Liver (tissue), 9 donors: ENCODE data around the gene GLOD5. TPM values are rescaled to one million over a fixed set of nuclear protein-coding genes. Genes with fewer than 3 reads are reported as not detected.

Experiments used
- DNase-seq: peaks from one replicate; pipeline ENCODE4 v3.0.0-alpha.2; 2017; ENCODE audit warnings: low spot score
- H3K27ac ChIP-seq, 2 donors: one replicate each; pipeline ENCODE4 v1.7.0; 2013; ENCODE audit warnings: inconsistent platforms in 2 of 2, low read length in 2 of 2, control low read depth in 1 of 2, low read depth in 1 of 2, mild to moderate bottlenecking in 1 of 2
- H3K27me3 ChIP-seq, 4 donors: one replicate each; pipeline versions ENCODE4 v1.6.1 to v1.7.0; 2013; ENCODE audit warnings: low read length in 3 of 4, inconsistent platforms in 1 of 4, mild to moderate bottlenecking in 1 of 4, moderate library complexity in 1 of 4; ENCODE audit not compliant: control insufficient read depth in 4 of 4, insufficient read depth in 4 of 4
- H3K36me3 ChIP-seq, 4 donors: one replicate each; pipeline versions ENCODE4 v1.6.1 to v1.7.0; 2013; ENCODE audit warnings: low read length in 3 of 4, mild to moderate bottlenecking in 3 of 4, low read depth in 1 of 4, moderate library complexity in 1 of 4; ENCODE audit not compliant: control insufficient read depth in 4 of 4, insufficient read depth in 3 of 4
- H3K4me1 ChIP-seq, 4 donors: one replicate each; pipeline versions ENCODE4 v1.6.1 to v1.7.0; 2013; ENCODE audit warnings: low read length in 3 of 4, mild to moderate bottlenecking in 3 of 4, moderate library complexity in 1 of 4; ENCODE audit not compliant: control insufficient read depth in 4 of 4, insufficient read depth in 4 of 4
- H3K4me3 ChIP-seq, 3 donors: one replicate each; pipeline versions ENCODE4 v1.6.1 to v1.7.0; 2013; ENCODE audit warnings: low read length in 3 of 3, control low read depth in 1 of 3, low read depth in 1 of 3, mild to moderate bottlenecking in 1 of 3
- H3K9ac ChIP-seq, 2 donors: one replicate each; pipeline ENCODE4 v1.7.0; 2013; ENCODE audit warnings: low read length in 2 of 2, mild to moderate bottlenecking in 2 of 2, moderate library complexity in 2 of 2, control low read depth in 1 of 2, low read depth in 1 of 2
- H3K9me3 ChIP-seq, 4 donors: one replicate each; pipeline versions ENCODE4 v1.6.1 to v1.7.0; 2013; ENCODE audit warnings: low read length in 3 of 4; ENCODE audit not compliant: control insufficient read depth in 4 of 4
- ATF3 ChIP-seq: IDR thresholded peaks from 2 replicates; pipeline ENCODE4 v1.6.1; 2016; ENCODE audit warnings: antibody characterized with exemption
- CTCF ChIP-seq: fragments of 150-350 bp; IDR thresholded peaks from 2 replicates; pipeline ENCODE4 v1.5.1; 2017; ENCODE audit warnings: improper control_type of control experiment, low read depth, low read length; ENCODE audit not compliant: missing input control
- EGR1 ChIP-seq, 2 donors: IDR thresholded peaks; 2 replicates each; pipeline ENCODE4 v1.6.1; 2016 to 2018; ENCODE audit warnings: antibody characterized with exemption in 2 of 2, low read depth in 2 of 2
- FOXA1 ChIP-seq: IDR thresholded peaks from 2 replicates; pipeline ENCODE4 v1.6.1; 2016; ENCODE audit warnings: antibody characterized with exemption
- FOXA2 ChIP-seq: IDR thresholded peaks from 2 replicates; pipeline ENCODE4 v1.6.1; 2016; ENCODE audit warnings: antibody characterized with exemption
- GABPA ChIP-seq, 2 donors: IDR thresholded peaks in 1 of 2; conservative IDR thresholded peaks in 1 of 2; 2 replicates each; pipeline ENCODE4 v1.6.1; 2016; ENCODE audit warnings: antibody characterized with exemption in 2 of 2, mild to moderate bottlenecking in 1 of 2, moderate library complexity in 1 of 2
- HNF4A ChIP-seq, 2 donors: conservative IDR thresholded peaks; 2 replicates each; pipeline ENCODE4 v1.6.1; 2016; ENCODE audit warnings: antibody characterized with exemption in 2 of 2, mild to moderate bottlenecking in 2 of 2
- HNF4G ChIP-seq: IDR thresholded peaks from 2 replicates; pipeline ENCODE4 v1.6.1; 2016; ENCODE audit warnings: antibody characterized with exemption
- JUND ChIP-seq, 2 donors: IDR thresholded peaks; 2 replicates each; pipeline ENCODE4 v1.6.1; 2016; ENCODE audit warnings: antibody characterized with exemption in 2 of 2
- MAX ChIP-seq: IDR thresholded peaks from 2 replicates; pipeline ENCODE4 v1.6.1; 2016; ENCODE audit warnings: antibody characterized with exemption
- NR2F2 ChIP-seq: IDR thresholded peaks from 2 replicates; pipeline ENCODE4 v1.6.1; 2016; ENCODE audit warnings: antibody characterized with exemption
- RAD21 ChIP-seq, 2 donors: IDR thresholded peaks; 2 replicates each; pipeline ENCODE4 v1.6.1; 2016; ENCODE audit warnings: antibody characterized with exemption in 2 of 2, mild to moderate bottlenecking in 2 of 2
- REST ChIP-seq: IDR thresholded peaks from 2 replicates; pipeline ENCODE4 v1.6.1; 2016; ENCODE audit warnings: antibody characterized with exemption, mild to moderate bottlenecking
- RXRA ChIP-seq, 2 donors: IDR thresholded peaks; 2 replicates each; pipeline ENCODE4 v1.6.1; 2017 to 2018; ENCODE audit warnings: antibody characterized with exemption in 2 of 2, mild to moderate bottlenecking in 1 of 2
- SP1 ChIP-seq: IDR thresholded peaks from 2 replicates; pipeline ENCODE4 v1.6.1; 2018; ENCODE audit warnings: antibody characterized with exemption, mild to moderate bottlenecking
- TAF1 ChIP-seq: conservative IDR thresholded peaks from 2 replicates; pipeline ENCODE4 v1.6.1; 2016; ENCODE audit warnings: antibody characterized with exemption, mild to moderate bottlenecking
- YY1 ChIP-seq: IDR thresholded peaks from 2 replicates; pipeline ENCODE4 v1.6.1; 2016; ENCODE audit warnings: antibody characterized with exemption, mild to moderate bottlenecking
- ZBTB33 ChIP-seq: IDR thresholded peaks from 2 replicates; pipeline ENCODE4 v1.6.1; 2016; ENCODE audit warnings: antibody characterized with exemption
- WGBS: extraction: QIAGEN DNeasy Blood & Tissue Kit; methylation state at CpG from one replicate; pipeline ENCODE4 v1.1.7; 2013; 5-methylcytosine and 5-hydroxymethylcytosine counted together
- polyA plus RNA-seq, 2 donors: library from polyadenylated mRNA; stranded (reverse) in 1 of 2; unstranded in 1 of 2; fragments of 200-250 nt in 1 of 2; fragments of >200 nt in 1 of 2; fragmentation: Nextera tagmentation in 1 of 2; extraction: Ambion mirVana in 1 of 2; gene quantifications; one replicate each; pipeline versions ENCODE4 v1.2.1 to v1.2.3, GENCODE V29; 2013 to 2015
- total RNA-seq, 2 donors: library from RNA; depleted of rRNA; stranded (reverse); fragments of >200 nt; gene quantifications; one replicate each; pipeline ENCODE4 v1.2.3, GENCODE V29; 2014
- donor health status: healthy.
- donor health status: healthy.
- donor health status: healthy.
- donor health status: healthy.
- donor health status: healthy.

Gene GLOD5
- total and polyA plus RNA-seq, 4 donors, result 0.67 to 3.4 (median 2.1) TPM; not detected in 1

GRCh38 chrX:48715072-48715471 lies 46.5 kb upstream of the GLOD5 start:
- Histone ChIP-seq H3K4me1 (peaks cover 0 to 14% (median 6%) of the 10 kb centered on the region in 4 donors), H3K27ac (no peak overlapping the region), H3K36me3 (no peaks in the 10 kb centered on the region), H3K4me3 (no peak overlapping the region), H3K9me3 (no peaks in the 10 kb centered on the region), H3K27me3 (no peaks in the 10 kb centered on the region), H3K9ac (no peak overlapping the region)
- no peak for DNase-seq
- TF ChIP-seq EGR1 (IDR thresholded peaks at IDR 0.05; ENCODE audit: low read depth in 2 of 2) (no peak), FOXA1 (no peak), YY1 (no peak), MAX (no peak), REST (no peak), FOXA2 (no peak), NR2F2 (no peak), TAF1 (no peak), ATF3 (no peak), HNF4G (no peak), RXRA (IDR thresholded peaks at IDR 0.05) (no peak), JUND (IDR thresholded peaks at IDR 0.05) (no peak), CTCF (no peak), HNF4A (conservative IDR thresholded peaks at IDR 0.05) (no peak), RAD21 (IDR thresholded peaks at IDR 0.05) (no peak), GABPA (IDR thresholded peaks at IDR 0.05 in 1 of 2, conservative IDR thresholded peaks at IDR 0.05 in 1 of 2) (no peak), SP1 (no peak)
- WGBS, result 84% methylated on average over 2 of the region's 2 CpGs

GRCh38 chrX:48715876-48716502 lies 45.6 kb upstream of the GLOD5 start:
- H3K27ac ChIP-seq, result no peak overlapping the region
- H3K9ac ChIP-seq, result no peak overlapping the region
- H3K36me3 ChIP-seq, result no peaks in the 10 kb centered on the region
- H3K4me1 ChIP-seq, result peaks cover 0 to 14% (median 6%) of the 10 kb centered on the region in 4 donors
- H3K9me3 ChIP-seq, result no peaks in the 10 kb centered on the region
- TF ChIP-seq FOXA2, result no peak
- no peak for TF ChIP-seq HNF4A (conservative IDR thresholded peaks at IDR 0.05)
- TF ChIP-seq SP1, result no peak
- TF ChIP-seq ZBTB33, result no peak
- no peak for TF ChIP-seq JUND (IDR thresholded peaks at IDR 0.05)
- no peak for TF ChIP-seq ATF3
- TF ChIP-seq MAX, result no peak
- WGBS, result 90% methylated on average over 4 of the region's 4 CpGs
- H3K27me3 ChIP-seq, result no peaks in the 10 kb centered on the region
- no peak overlapping the region for H3K4me3 ChIP-seq
- DNase-seq, result no peak
